ENCODE data around the gene XAB2. TPM values are rescaled to one million over a fixed set of nuclear protein-coding genes. Genes with fewer than 3 reads are reported as not detected.
A peak's percentile ranks its signal among the peaks of the same experiment; 100 is the strongest.

XAB2 gene
- total RNA-seq, 1 experiment from 2014 or later = 48.0 TPM

GRCh38 chr19:7631577-7631976 lies 2.2 kb upstream of the XAB2 start:
- H3K4me3 Mint-ChIP-seq = peak overlapping the region in 1 of 2 experiments; percentile 12; a peak in 1 of 5 replicates
- Histone ChIP-seq H3K23me2 (ENCODE audit: insufficient read length, low read depth, low read length, poor library complexity, severe bottlenecking) (peaks cover 14% of the 10 kb centered on the region), H3T11ph (ENCODE audit: low read length) (no peak overlapping the region), H2BK5ac (ENCODE audit: insufficient read length, low read length) (no peak overlapping the region), H2BK20ac (ENCODE audit: low read depth, low read length, poor library complexity, severe bottlenecking) (no peak overlapping the region), H2BK12ac (ENCODE audit: insufficient read length, low read depth, low read length) (no peak overlapping the region), H4K20me1 (ENCODE audit: control insufficient read depth, insufficient read depth, insufficient read length) (no peaks in the 10 kb centered on the region), H3K27me3 (ENCODE audit: insufficient read depth, low read length) (peaks cover 16% of the 10 kb centered on the region; the same call in 1 of the 2 replicates), H3K18ac (ENCODE audit: insufficient read length, low read depth, low read length) (no peak overlapping the region), H3K9me3 (ENCODE audit: control insufficient read depth, low read depth, low read length) (no peaks in the 10 kb centered on the region), H2BK15ac (ENCODE audit: low read depth, low read length) (no peak overlapping the region), H3K4me2 (ENCODE audit: insufficient read depth, insufficient read length, low read length) (no peak overlapping the region), H3K4ac (ENCODE audit: low read depth, low read length) (no peak overlapping the region), H3K79me1 (ENCODE audit: insufficient read depth, low read depth, low read length, poor library complexity, severe bottlenecking) (peaks cover 20% of the 10 kb centered on the region), H2AFZ (ENCODE audit: low read length) (no peak overlapping the region), H3K79me2 (ENCODE audit: insufficient read depth, low read length) (peaks cover 26% of the 10 kb centered on the region; the same call in 1 of the 2 replicates), H3K14ac (ENCODE audit: insufficient read depth, low read length) (no peak overlapping the region), H3K27ac (ENCODE audit: insufficient read length, low read depth, low read length) (no peak overlapping the region), H2AK5ac (ENCODE audit: insufficient read length, low read length) (no peak overlapping the region), H2BK120ac (ENCODE audit: low read depth, low read length, poor library complexity, severe bottlenecking) (no peak overlapping the region), H3K56ac (ENCODE audit: insufficient read length, low read depth, low read length) (no peak overlapping the region), H4K5ac (ENCODE audit: insufficient read length, low read depth, low read length) (no peak overlapping the region), H3K9ac (ENCODE audit: extremely low read depth, insufficient read length, low read length) (no peak overlapping the region), H4K8ac (replicated peaks; ENCODE audit: insufficient read length, low read depth, low read length) (no peak overlapping the region), H3K4me1 (ENCODE audit: insufficient read depth, low read length) (no peaks in the 10 kb centered on the region), H4K91ac (ENCODE audit: insufficient read length, low read depth, low read length) (no peak overlapping the region), H3K23ac (ENCODE audit: insufficient read length, low read depth, low read length) (no peak overlapping the region)
- H3K9me3 Mint-ChIP-seq = no peaks in the 10 kb centered on the region; a peak in 2 of 5 replicates
- peaks cover 15 to 28% of the 10 kb centered on the region in 2 experiments for H3K4me1 Mint-ChIP-seq
- no CpG with 5 or more reads among the region's 12 CpGs for WGBS (ENCODE audit: extremely low coverage, insufficient read length, low lambda C conversion rate)
- TF ChIP-seq, protein P1, sequence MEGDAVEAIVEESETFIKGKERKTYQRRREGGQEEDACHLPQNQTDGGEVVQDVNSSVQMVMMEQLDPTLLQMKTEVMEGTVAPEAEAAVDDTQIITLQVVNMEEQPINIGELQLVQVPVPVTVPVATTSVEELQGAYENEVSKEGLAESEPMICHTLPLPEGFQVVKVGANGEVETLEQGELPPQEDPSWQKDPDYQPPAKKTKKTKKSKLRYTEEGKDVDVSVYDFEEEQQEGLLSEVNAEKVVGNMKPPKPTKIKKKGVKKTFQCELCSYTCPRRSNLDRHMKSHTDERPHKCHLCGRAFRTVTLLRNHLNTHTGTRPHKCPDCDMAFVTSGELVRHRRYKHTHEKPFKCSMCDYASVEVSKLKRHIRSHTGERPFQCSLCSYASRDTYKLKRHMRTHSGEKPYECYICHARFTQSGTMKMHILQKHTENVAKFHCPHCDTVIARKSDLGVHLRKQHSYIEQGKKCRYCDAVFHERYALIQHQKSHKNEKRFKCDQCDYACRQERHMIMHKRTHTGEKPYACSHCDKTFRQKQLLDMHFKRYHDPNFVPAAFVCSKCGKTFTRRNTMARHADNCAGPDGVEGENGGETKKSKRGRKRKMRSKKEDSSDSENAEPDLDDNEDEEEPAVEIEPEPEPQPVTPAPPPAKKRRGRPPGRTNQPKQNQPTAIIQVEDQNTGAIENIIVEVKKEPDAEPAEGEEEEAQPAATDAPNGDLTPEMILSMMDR (conservative IDR thresholded peaks at IDR 0.05) = no peak
- H3K27me3 Mint-ChIP-seq (ENCODE audit: low read depth) = peaks cover 27% of the 10 kb centered on the region
- peaks cover 4 to 16% (median 12%) of the 10 kb centered on the region in 3 experiments; a peak in 6 of 7 replicates for H3K36me3 Mint-ChIP-seq (ENCODE audit: insufficient read depth in 1 of 3, low read depth in 3 of 3)
- no peak overlapping the region for H3K27ac Mint-ChIP-seq
- DNase-seq = no peak

Data from H9 (cell line).